Hippocampal formation (tissue), 2 donors: ENCODE data around the gene SAT2.
"Not testable (repeated sequence)": the region's sequence is repeated elsewhere in the genome, so short reads cannot be mapped to it uniquely, and the experiment has no call there.

Experiments
- DNase-seq, 2 donors: peaks; one replicate each; lab custom pipeline; 2025; lab: John Stamatoyannopoulos, UW

Gene SAT2

GRCh38 chr17:7627250-7628121 is at the start of gene SAT2:
Gene SAT2, minus strand, starts transcription at chr17:7627821. Its CDS starts 186 bp downstream, at chr17:7627635.
- DNase-seq, result peak; percentile 95 to 96

DNA sequence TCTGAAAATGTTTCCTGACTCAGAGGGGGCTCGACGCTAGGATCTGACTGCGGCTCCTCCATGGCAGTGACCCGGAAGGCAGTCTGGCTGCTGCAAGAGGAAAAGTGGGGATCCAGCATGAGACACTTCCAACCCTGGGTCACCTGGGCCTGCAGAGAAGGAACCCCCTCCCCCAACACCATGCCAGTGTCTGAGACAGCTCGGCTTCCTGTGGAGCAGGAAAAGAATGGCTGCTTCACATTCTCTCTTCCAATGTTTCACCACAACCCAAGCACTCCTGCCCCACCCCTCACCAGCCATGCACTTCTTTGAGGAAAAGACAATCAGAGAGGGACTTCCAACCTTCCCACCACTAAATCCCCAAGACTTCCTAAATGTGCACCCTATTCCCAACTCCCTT is 48.9 kb upstream of the SAT2 start:
- DNase-seq, result no peak

DNA sequence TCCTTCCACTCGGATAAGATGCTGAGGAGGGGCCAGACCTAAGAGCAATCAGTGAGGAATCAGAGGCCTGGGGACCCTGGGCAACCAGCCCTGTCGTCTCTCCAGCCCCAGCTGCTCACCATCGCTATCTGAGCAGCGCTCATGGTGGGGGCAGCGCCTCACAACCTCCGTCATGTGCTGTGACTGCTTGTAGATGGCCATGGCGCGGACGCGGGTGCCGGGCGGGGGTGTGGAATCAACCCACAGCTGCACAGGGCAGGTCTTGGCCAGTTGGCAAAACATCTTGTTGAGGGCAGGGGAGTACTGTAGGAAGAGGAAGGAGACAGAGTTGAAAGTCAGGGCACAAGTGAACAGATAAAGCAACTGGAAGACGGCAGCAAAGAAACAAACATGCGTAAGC is 47.3 kb upstream of the SAT2 start:
- DNase-seq, result no peak

DNA sequence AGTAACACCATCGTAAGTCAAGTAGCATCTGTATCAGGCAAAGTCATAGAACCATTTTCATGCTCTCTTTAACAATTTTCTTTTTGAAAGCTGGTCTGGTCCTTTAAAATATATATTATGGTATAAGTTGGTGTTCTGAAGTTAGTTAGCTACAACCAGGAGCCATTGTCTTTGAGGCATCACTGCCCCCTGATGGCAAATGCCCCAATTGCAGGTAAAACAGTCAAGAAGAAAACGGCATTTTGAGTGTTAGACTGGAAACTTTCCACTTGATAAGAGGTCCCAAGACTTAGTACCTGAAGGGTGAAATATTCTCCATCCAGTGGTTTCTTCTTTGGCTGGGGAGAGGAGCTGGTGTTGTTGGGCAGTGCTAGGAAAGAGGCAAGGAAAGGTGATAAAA is 45.6 kb upstream of the SAT2 start:
- DNase-seq, result no peak

GRCh38 chr17:7668482-7668881 is 40.9 kb upstream of the SAT2 start:
- no peak for DNase-seq

DNA sequence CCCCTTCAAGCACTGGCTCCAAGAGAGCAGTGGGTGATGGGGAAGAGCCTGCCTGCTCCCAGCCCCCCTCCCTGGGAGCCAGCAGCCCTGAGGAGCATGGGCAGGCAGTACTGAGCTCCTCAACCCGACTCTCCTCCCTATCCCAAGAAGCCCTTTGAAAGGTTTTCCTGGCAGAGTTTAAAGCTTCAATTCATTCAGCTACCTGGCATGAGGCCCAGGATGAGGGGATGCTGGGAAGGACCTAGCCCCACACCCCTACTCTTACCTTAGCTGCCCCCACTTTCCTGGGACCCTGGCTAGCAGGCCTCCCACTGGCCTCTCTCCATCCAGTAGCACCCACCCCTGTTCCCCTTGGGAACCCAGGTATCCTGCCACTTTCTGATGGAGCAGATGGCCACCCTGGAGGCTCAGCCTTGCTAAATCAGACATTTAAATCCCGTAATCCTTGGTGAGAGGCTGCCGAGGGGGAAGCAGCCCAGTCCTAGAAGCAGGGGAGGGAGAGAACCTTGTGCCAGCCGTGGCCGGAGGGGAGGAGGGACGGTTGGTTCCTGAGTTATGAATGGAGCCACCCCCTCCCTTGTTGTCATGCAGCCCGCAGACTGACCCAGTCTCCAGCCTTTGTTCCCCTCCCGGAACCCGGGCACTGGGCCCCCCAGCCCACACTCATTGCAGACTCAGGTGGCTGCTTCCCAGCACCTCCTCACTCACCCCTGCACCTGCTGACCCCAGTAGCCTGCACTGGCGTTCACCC is 40.2 kb upstream of the SAT2 start:
- DNase-seq, result peak; percentile 43 to 45

DNA sequence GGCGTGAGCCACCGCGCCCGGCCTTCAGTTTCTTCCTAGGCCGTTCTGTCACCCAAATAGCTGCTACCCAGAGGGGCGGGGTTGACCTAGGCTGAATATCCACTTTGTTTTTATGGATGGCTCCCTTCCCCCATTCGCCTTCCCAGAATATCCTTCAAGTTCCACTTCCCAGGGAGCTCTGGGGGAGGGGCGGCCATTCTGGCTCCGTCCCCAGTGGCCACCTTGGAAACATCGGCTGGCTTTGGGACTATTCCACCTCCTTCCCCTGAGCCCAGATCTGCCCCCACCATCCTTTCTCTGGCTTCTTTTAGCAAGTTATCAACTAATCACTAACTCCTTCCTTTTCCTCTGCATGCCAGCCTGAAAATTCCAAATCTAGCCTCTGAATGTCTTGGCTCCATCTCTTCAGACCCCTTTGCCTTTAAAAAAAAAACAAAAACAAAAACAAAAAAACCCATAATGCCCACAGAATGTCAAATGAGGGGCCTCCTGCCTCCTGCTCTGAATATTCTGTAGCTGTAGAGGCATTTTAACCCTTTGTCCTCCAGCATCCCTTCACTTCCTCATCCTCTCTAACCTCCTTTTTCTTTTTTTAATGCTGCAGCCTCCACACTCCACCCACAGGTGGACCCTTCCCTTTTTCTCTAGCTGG is 29.5 kb upstream of the SAT2 start:
- DNase-seq, result peak; percentile 22 to 33

DNA sequence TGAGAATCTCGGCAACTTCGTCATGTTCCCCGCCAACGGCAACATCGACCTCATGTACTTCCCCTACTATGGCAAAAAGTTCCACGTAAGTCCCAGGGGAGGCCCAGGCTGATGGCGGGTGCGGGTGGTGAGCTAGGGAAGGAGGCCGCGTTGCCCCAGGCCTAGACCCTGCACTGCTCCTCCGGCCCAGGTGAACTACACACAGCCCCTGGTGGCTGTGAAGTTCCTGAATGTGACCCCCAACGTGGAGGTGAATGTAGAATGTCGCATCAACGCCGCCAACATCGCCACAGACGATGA is 27.9 kb upstream of the SAT2 start:
- no peak for DNase-seq

GRCh38 chr17:7654832-7655540 is 27.4 kb upstream of the SAT2 start:
- DNase-seq, result no peak

- DNase-seq, result no peak
Observed at GRCh38 chr17:7652388-7653356, 25.1 kb upstream of the SAT2 start.

DNA sequence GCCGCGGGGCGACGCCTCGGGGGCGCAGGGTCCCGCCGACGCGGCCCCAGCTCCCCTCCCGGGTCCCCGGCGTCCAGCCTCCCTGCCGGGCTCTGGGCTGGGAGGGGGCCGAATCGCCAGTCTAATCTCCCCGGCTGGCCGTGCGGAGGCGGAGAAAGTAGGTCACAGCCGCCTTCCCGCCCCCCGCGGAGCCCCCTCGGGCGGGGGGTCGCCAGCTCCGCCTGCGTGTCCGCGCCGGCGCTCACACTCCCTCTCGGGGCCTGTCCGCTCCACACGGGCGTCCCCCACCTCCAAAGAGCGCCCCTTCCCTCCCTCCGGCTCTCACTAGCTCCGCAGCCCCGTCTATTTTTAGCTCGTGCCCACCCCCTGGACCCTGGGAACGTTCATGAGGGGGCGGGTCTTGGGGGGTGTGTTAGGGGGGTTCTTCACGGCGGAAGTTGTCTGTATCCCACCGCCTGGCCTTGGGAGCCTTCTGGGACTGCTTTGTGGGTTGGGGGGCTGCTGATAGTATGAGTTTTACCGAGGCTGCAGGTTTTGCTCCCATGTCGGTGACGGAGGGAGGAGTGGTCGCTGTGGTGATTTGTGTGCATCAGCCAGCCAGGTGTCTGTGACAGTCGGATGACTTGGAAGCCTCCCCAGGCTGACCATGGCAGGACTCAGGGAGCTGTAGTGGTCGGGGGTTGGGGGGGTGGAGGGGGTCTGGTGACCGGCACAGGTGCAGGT is 24.2 kb upstream of the SAT2 start:
- peak; percentile 10 to 34 for DNase-seq

DNA sequence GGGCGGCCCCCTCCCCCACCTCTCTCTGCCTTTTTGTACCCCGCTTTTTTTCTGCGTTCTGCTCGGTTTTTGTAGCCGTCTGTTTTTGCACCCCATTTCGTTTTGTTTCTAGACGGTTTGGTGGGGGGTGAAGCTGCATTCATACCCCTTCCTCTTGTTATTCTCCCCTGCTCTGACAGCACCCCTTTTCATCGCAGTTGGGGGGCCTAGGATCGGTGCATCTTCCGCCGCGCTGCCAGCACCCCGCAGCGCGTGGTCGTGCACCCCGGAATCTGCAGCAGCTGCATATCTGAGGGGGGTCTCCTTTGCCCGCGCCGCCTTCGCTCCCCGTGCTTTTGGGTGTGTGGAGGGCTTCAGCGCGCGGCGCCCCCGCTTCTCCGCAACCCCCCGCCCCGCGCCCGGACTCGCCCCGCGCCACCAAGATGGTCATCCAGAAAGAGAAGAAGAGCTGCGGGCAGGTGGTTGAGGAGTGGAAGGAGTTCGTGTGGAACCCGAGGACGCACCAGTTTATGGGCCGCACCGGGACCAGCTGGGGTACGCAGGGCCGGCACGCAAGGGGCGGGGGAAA is 23.6 kb upstream of the SAT2 start:
- no peak for DNase-seq

- peak in 1 of 2 donors; percentile 56 for DNase-seq
Observed at GRCh38 chr17:7650509-7651096, 23.0 kb upstream of the SAT2 start, which contains the start of gene ATP1B2. Gene ATP1B2, plus strand, starts transcription at chr17:7650926. Its CDS starts 593 bp downstream, at chr17:7651519.

- DNase-seq, result no peak
Observed at GRCh38 chr17:7647018-7647417, 19.4 kb upstream of the SAT2 start.

- DNase-seq, result no peak
Observed at GRCh38 chr17:7646457-7646856, 18.8 kb upstream of the SAT2 start.

GRCh38 chr17:7644775-7645174 is 17.2 kb upstream of the SAT2 start:
- no peak for DNase-seq

DNA sequence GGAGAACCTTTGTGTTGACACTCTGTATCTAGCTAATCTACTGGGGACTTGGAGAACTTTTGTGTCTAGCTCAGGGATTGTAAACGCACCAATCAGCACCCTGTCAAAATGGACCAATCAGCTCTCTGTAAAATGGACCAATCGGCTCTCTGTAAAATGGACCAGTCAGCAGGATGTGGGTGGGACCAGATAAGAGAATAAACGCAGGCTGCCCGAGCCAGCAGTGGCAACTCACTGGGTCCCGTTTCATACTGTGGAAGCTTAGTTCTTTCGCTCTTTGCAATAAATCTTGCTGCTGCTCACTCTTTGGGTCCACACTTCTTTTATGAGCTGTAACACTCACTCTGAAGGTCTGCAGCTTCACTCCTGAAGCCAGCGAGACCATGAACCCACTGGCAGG is 14.0 kb upstream of the SAT2 start:
- not testable (repeated sequence) for DNase-seq

DNA sequence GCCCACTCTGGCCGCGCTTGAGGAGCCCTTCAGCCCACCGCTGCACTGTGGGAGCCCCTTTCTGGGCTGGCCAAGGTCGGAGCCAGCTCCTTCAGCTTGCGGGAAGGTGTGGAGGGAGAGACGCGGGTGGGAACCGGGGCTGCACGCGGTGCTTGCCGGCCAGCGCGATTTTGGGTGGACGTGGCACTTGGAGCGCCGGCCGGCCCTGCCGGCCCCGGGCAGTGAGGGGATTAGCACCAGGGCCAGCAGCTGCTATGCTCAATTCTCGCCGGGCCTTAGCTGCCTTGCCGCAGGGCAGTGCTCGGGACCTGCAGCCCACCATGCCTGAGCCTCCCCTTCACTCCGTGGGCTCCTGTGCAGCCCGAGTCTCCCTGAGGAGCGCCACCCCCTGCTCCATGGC is 13.2 kb upstream of the SAT2 start:
- no peak for DNase-seq

DNA sequence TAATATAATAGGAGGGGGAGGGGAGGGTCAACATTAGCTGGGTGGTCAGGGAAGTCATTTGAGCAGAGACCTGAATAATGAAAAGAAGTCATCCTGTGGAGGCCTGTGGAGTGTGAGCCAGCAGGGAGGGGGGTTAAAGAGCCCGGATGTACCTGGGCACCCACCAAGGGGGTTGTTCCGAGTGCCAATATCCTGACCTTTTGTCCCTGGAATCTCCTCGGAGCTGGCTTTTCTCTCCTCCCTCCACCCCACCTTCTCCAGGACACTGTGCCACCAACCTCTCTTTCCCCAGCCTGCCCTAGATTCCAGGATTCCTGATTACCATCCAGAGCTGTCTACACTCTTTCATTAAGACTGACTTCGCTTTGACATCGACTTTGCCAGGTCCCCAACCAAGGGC is 8.5 kb upstream of the SAT2 start:
- DNase-seq, result no peak
